Measurements from ENCODE around the gene STUM.
"Not testable (repeated sequence)": the region's sequence is repeated elsewhere in the genome, so short reads cannot be mapped to it uniquely, and the experiment has no call there.

Gene STUM

GRCh38 chr1:226608699-226609505 is 60.3 kb downstream of the STUM start:
- FAIRE-seq (peak; percentile 6), DNase-seq (ENCODE audit: insufficient read length, low spot score) (peak; percentile 97)
- TF ChIP-seq CTCF (IDR thresholded peaks at IDR 0.05; ENCODE audit: insufficient read depth, missing control alignments), result peak; percentile 89

GRCh38 chr1:226609836-226610455 is 61.4 kb downstream of the STUM start:
- TF ChIP-seq CTCF (IDR thresholded peaks at IDR 0.05; ENCODE audit: insufficient read depth, missing control alignments), result no peak
- DNase-seq (ENCODE audit: insufficient read length, low spot score) (no peak), FAIRE-seq (no peak)

GRCh38 chr1:226610671-226611070 is 62.1 kb downstream of the STUM start:
- DNase-seq (ENCODE audit: insufficient read length, low spot score) (no peak), FAIRE-seq (no peak)
- no peak for TF ChIP-seq CTCF (IDR thresholded peaks at IDR 0.05; ENCODE audit: insufficient read depth, missing control alignments)

- FAIRE-seq (no peak), DNase-seq (ENCODE audit: insufficient read length, low spot score) (no peak)
These were observed 62.7 kb downstream of the STUM start for GRCh38 chr1:226611301-226611700.

GRCh38 chr1:226611980-226612379 is 63.4 kb downstream of the STUM start:
- FAIRE-seq; DNase-seq (ENCODE audit: insufficient read length, low spot score): not testable (repeated sequence)

More at GRCh38 chr1:226611301-226611700, 62.7 kb downstream of the STUM start:
- no peak for TF ChIP-seq CTCF (IDR thresholded peaks at IDR 0.05; ENCODE audit: insufficient read depth, missing control alignments)

- DNase-seq (ENCODE audit: insufficient read length, low spot score) (no peak), FAIRE-seq (no peak)
- no peak for TF ChIP-seq CTCF (IDR thresholded peaks at IDR 0.05; ENCODE audit: insufficient read depth, missing control alignments)
These were observed 67.3 kb downstream of the STUM start for GRCh38 chr1:226615876-226616275.

GRCh38 chr1:226616636-226617035 is 68.1 kb downstream of the STUM start:
- no peak for DNase-seq (ENCODE audit: insufficient read length, low spot score)
- TF ChIP-seq CTCF (IDR thresholded peaks at IDR 0.05; ENCODE audit: insufficient read depth, missing control alignments), result no peak
- no peak for FAIRE-seq
